HG03045 (cell line): Measurements from ENCODE around the gene HNF4A.
"Not testable (repeated sequence)": the region's sequence is repeated elsewhere in the genome, so short reads cannot be mapped to it uniquely, and the experiment has no call there.

Source experiments
- ATAC-seq: cut with Tn5 transposase; IDR thresholded peaks from one replicate; pipeline ENCODE4 v1.9.1; 2021; ENCODE audit warnings: mild to moderate bottlenecking, moderate library complexity; ENCODE audit not compliant: unreplicated experiment

Gene HNF4A

GRCh38 chr20:44355498-44356352, at the start of gene HNF4A:
HNF4A (plus strand) TSS chr20:44355699; CDS start chr20:44355805, 106 bp downstream.
- no peak for ATAC-seq

- no peak for ATAC-seq
Observed at GRCh38 chr20:44306927-44307326, 48.6 kb upstream of the HNF4A start.

- peak; percentile 4 for ATAC-seq
Observed at GRCh38 chr20:44309763-44310663, 45.5 kb upstream of the HNF4A start.

- ATAC-seq = peak; percentile 90
Observed at GRCh38 chr20:44310664-44311639, 44.5 kb upstream of the HNF4A start, which contains the start of gene FITM2. FITM2 (minus strand) TSS chr20:44311202; CDS start chr20:44311148, 54 bp downstream.

- no peak for ATAC-seq
Observed at GRCh38 chr20:44314870-44315269, 40.6 kb upstream of the HNF4A start.

GRCh38 chr20:44319839-44320422, 35.6 kb upstream of the HNF4A start:
- ATAC-seq = no peak

- ATAC-seq = no peak
Observed at GRCh38 chr20:44324343-44324742, 31.2 kb upstream of the HNF4A start.

GRCh38 chr20:44326391-44327159, 28.9 kb upstream of the HNF4A start:
- no peak for ATAC-seq

GRCh38 chr20:44327748-44328147, 27.8 kb upstream of the HNF4A start:
- not testable (repeated sequence) for ATAC-seq

GRCh38 chr20:44328428-44328827, 27.1 kb upstream of the HNF4A start:
- ATAC-seq = no peak

- ATAC-seq = no peak
Observed at GRCh38 chr20:44331201-44331600, 24.3 kb upstream of the HNF4A start.

- no peak for ATAC-seq
Observed at GRCh38 chr20:44334306-44334705, 21.2 kb upstream of the HNF4A start.

GRCh38 chr20:44334709-44335108, 20.8 kb upstream of the HNF4A start:
- ATAC-seq = no peak

GRCh38 chr20:44335675-44336074, 19.8 kb upstream of the HNF4A start:
- no peak for ATAC-seq

GRCh38 chr20:44336086-44336485, 19.4 kb upstream of the HNF4A start:
- no peak for ATAC-seq

- no peak for ATAC-seq
Observed at GRCh38 chr20:44336725-44337380, 18.6 kb upstream of the HNF4A start, which contains the start of gene R3HDML. R3HDML (plus strand) TSS chr20:44337043; CDS start chr20:44337158, 115 bp downstream.

GRCh38 chr20:44342248-44342647, 13.3 kb upstream of the HNF4A start:
- no peak for ATAC-seq

- ATAC-seq = no peak
Observed at GRCh38 chr20:44343162-44343675, 12.3 kb upstream of the HNF4A start.
